Tibial nerve (tissue), 4 donors: Measurements from ENCODE around the gene RNF215. TPM values are rescaled to one million over a fixed set of nuclear protein-coding genes. Genes with fewer than 3 reads are reported as not detected.

Experiments
- DNase-seq, 2 donors: peaks; one replicate each; pipeline ENCODE4 v3.0.0-alpha.2; 2019; ENCODE audit warnings: low spot score in 2 of 2
- H3K27ac ChIP-seq, 4 donors: fragments of 200-600 bp; sonication (generic) in 3 of 4; one replicate each; pipeline ENCODE4 v1.5.1; 2017 to 2019; ENCODE audit warnings: mild to moderate bottlenecking in 1 of 4
- H3K27me3 ChIP-seq, 2 donors: fragments of 200-600 bp; sonication (generic) in 1 of 2; one replicate each; pipeline versions ENCODE4 v1.5.1 to v1.6.0; 2017 to 2019
- H3K36me3 ChIP-seq, 3 donors: fragments of 200-600 bp; sonication (generic); one replicate each; pipeline ENCODE4 v1.5.1; 2018 to 2019
- H3K4me1 ChIP-seq, 4 donors: fragments of 200-600 bp; sonication (generic) in 3 of 4; one replicate each; pipeline ENCODE4 v1.5.1; 2017 to 2019
- H3K4me3 ChIP-seq, 4 donors: fragments of 200-600 bp; sonication (generic) in 3 of 4; one replicate each; pipeline ENCODE4 v1.5.1; 2017 to 2019; ENCODE audit warnings: mild to moderate bottlenecking in 1 of 4, moderate library complexity in 1 of 4
- H3K9me3 ChIP-seq, 4 donors: fragments of 200-600 bp; sonication (generic) in 3 of 4; one replicate each; pipeline ENCODE4 v1.5.1; 2017 to 2019
- EP300 ChIP-seq, 2 donors: sonication (generic); formaldehyde crosslinking; IDR thresholded peaks; one replicate each; pipeline ENCODE4 v1.6.1; 2017; ENCODE audit warnings: antibody characterized with exemption in 2 of 2, mild to moderate bottlenecking in 1 of 2
- POLR2A ChIP-seq, 2 donors: fragments of 450-650 bp; IDR thresholded peaks; one replicate each; pipeline ENCODE4 v1.6.1; 2017; ENCODE audit warnings: antibody characterized with exemption in 2 of 2, mild to moderate bottlenecking in 2 of 2, moderate library complexity in 2 of 2
- WGBS, 2 donors: methylation state at CpG; one replicate each; pipeline ENCODE4 v1.1.5; 2018; 5-methylcytosine and 5-hydroxymethylcytosine counted together
- total RNA-seq, 4 donors: library from RNA; depleted of rRNA; stranded (reverse); fragments of >200 nt; gene quantifications; one replicate each; pipeline ENCODE4 v1.1.0, GENCODE V29; 2016
- TF ChIP-seq, protein P1 (sequence below), 5 experiments: fragments of 200-600 bp in 3 of 5; fragments of 450-650 bp in 2 of 5; sonication (generic) in 3 of 5; IDR thresholded peaks; one replicate each; pipeline ENCODE4 v1.5.1; 2016 to 2019; ENCODE audit warnings: antibody characterized with exemption in 5 of 5, mild to moderate bottlenecking in 3 of 5, moderate library complexity in 2 of 5

RNF215 gene
- total RNA-seq, 4 donors from 2014 or later = 19.9 to 42.4 (median 25.2) TPM

DNA sequence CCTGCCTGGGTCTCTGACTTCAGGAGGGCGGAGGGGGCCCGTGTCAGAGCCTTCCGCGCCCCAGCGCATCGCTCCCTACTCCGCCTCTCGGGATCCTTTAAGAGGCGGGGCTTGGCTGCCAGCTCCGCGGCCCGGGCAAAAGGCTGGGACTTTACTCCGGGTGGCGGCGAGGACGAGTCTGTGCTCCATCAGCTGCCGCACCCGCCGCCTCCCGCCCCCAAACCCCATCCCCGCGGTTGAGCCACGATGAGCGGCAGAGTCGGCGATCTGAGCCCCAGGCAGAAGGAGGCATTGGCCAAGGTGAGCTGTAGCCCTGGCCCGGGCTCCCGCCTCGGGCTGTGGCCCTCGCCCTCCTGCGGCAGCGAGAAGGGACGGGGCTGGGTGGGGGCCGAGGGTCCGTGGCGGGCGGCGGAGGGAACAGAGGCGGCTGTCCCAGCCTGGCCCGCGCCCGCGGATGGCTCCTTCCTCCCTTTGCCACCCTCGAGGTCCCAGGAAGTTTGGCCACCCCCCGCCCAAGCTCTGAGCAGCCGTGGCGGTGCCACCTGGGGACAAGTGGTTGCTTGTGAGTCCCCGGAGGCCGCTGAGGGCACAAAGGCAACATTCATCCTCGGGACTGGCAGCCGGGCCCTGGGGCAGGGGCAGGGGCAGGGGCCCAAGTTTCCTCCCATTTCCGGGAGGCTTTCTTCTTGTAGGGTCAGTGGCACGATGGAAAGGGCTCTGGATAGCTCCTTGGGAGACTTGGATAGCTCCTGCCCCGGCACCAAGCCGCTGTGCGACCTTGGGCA lies 9.9 kb upstream of the RNF215 start, which contains the start of gene SEC14L2:
SEC14L2 (plus strand) TSS at position 148 of the 785 bp plus-strand sequence; CDS start at position 247, 99 bp downstream.
- peak; percentile 44 to 59 for DNase-seq
- Histone ChIP-seq H3K27me3 (peaks cover 0 to 18% of the 10 kb centered on the region in 2 donors), H3K4me1 (peaks cover 0 to 51% (median 9%) of the 10 kb centered on the region in 4 donors), H3K4me3 (peak within 1 kb of the TSS; percentile 56 to 81 (median 73)), H3K27ac (peak within 1 kb of the TSS; percentile 68 to 91 (median 86)), H3K36me3 (no peaks in the 10 kb centered on the region), H3K9me3 (no peaks in the 10 kb centered on the region)
- TF ChIP-seq EP300 (IDR thresholded peaks at IDR 0.05) (peak in 1 of 2 donors; percentile 64), POLR2A (IDR thresholded peaks at IDR 0.05) (peak; percentile 40 to 42)
- TF ChIP-seq, protein P1, sequence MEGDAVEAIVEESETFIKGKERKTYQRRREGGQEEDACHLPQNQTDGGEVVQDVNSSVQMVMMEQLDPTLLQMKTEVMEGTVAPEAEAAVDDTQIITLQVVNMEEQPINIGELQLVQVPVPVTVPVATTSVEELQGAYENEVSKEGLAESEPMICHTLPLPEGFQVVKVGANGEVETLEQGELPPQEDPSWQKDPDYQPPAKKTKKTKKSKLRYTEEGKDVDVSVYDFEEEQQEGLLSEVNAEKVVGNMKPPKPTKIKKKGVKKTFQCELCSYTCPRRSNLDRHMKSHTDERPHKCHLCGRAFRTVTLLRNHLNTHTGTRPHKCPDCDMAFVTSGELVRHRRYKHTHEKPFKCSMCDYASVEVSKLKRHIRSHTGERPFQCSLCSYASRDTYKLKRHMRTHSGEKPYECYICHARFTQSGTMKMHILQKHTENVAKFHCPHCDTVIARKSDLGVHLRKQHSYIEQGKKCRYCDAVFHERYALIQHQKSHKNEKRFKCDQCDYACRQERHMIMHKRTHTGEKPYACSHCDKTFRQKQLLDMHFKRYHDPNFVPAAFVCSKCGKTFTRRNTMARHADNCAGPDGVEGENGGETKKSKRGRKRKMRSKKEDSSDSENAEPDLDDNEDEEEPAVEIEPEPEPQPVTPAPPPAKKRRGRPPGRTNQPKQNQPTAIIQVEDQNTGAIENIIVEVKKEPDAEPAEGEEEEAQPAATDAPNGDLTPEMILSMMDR (IDR thresholded peaks at IDR 0.05) = no peak
- 0 to 1% methylated on average over 36 to 44 of the region's 56 CpGs for WGBS, 2 donors

DNA sequence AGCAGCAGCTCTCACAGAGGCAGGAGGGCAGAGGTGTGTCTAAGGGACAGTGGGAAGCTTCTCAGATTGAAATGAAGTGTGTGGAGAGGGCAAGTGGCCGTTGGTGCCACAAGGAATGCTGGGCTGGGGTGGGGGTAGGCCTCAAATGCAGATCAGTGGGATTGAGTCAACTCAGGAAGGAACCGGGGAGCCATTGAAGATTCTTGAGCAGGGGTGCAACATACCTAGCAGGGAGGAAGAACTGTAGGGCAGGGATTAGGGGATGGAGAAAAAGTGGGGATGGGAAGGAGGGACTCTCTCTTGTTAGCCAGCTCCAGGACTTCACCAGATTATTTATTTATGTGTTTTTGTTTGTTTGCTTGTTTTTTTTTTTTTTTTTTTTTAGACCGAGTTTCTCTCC lies 6.7 kb upstream of the RNF215 start:
- Histone ChIP-seq H3K27me3 (peaks cover 0 to 18% of the 10 kb centered on the region in 2 donors), H3K9me3 (no peaks in the 10 kb centered on the region), H3K27ac (no peak overlapping the region), H3K4me1 (peaks cover 0 to 30% (median 8%) of the 10 kb centered on the region in 4 donors), H3K36me3 (no peaks in the 10 kb centered on the region), H3K4me3 (no peak overlapping the region)
- TF ChIP-seq EP300 (IDR thresholded peaks at IDR 0.05) = no peak
- no peak for DNase-seq
- 81 to 91% methylated on average over 3 of the region's 3 CpGs for WGBS, 2 donors

DNA sequence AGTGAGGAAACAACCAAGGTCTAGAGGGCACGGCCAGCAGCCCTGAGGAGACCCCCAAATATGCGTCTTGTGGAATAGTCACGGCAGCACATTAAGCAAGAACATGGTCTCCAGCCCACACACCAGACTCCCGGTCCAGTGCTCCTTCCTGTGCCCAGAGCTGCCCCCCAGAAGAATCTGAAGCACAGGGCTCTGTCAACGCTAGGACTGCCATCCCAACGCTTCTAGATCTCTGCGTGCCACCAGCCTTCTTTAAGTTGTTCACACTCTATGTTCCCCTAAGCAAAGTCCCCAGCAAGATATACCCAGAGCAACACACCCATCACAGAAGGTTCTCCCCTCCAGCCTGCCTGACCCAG lies 6.1 kb upstream of the RNF215 start:
- no peak for DNase-seq
- no peak overlapping the region for H3K4me3 ChIP-seq
- H3K27me3 ChIP-seq = peaks cover 0 to 18% of the 10 kb centered on the region in 2 donors
- WGBS, 2 donors = 56 to 65% methylated on average over 7 of the region's 7 CpGs
- TF ChIP-seq EP300 (IDR thresholded peaks at IDR 0.05) (no peak), POLR2A (IDR thresholded peaks at IDR 0.05) (no peak)
- TF ChIP-seq, protein P1 (IDR thresholded peaks at IDR 0.05) = no peak
- peaks cover 0 to 24% (median 7%) of the 10 kb centered on the region in 4 donors for H3K4me1 ChIP-seq
- no peaks in the 10 kb centered on the region for H3K9me3 ChIP-seq
- H3K36me3 ChIP-seq = no peaks in the 10 kb centered on the region
- H3K27ac ChIP-seq = no peak overlapping the region

DNA sequence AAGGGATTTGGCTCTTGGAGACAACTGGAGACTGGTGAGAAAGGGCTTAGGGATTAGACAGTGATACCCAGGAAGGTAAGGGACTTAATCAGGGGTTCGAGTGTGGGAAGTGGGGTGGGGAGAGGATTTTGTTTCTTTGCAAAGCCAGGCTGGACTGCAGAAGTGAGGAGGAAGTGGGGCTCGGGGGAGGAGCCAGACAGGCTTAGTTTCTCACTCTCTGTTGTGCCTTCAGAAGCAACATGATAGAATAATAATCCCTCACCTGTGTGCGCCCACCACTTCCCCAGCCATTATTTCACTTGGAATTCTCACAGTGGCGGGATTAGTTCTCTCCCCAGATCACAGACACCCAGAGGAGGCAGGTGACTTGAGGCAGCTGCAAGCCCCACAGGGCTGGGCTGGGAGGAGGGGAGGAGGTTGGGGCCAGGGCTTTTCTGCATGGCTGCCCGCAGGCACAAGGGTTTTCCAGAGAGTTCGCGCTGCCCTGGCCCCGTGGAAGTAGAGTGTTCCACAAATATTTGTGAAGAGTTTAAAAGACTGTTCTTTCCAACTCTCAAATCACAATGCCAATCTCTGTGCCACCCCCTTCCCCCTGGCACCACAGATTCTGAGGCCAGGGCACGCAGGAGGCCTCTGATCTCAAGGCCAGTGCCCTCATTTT lies 5.6 kb upstream of the RNF215 start:
- H3K36me3 ChIP-seq = no peaks in the 10 kb centered on the region
- H3K27ac ChIP-seq = no peak overlapping the region
- no peak for DNase-seq
- peaks cover 0 to 17% of the 10 kb centered on the region in 2 donors for H3K27me3 ChIP-seq
- whole genome bisulfite sequencing, 2 donors = 51% methylated on average over 9 of the region's 9 CpGs
- no peak overlapping the region for H3K4me3 ChIP-seq
- peaks cover 0 to 19% (median 4%) of the 10 kb centered on the region in 4 donors for H3K4me1 ChIP-seq
- TF ChIP-seq POLR2A (IDR thresholded peaks at IDR 0.05) = no peak
- TF ChIP-seq, protein P1 (IDR thresholded peaks at IDR 0.05) = no peak
- no peaks in the 10 kb centered on the region for H3K9me3 ChIP-seq

DNA sequence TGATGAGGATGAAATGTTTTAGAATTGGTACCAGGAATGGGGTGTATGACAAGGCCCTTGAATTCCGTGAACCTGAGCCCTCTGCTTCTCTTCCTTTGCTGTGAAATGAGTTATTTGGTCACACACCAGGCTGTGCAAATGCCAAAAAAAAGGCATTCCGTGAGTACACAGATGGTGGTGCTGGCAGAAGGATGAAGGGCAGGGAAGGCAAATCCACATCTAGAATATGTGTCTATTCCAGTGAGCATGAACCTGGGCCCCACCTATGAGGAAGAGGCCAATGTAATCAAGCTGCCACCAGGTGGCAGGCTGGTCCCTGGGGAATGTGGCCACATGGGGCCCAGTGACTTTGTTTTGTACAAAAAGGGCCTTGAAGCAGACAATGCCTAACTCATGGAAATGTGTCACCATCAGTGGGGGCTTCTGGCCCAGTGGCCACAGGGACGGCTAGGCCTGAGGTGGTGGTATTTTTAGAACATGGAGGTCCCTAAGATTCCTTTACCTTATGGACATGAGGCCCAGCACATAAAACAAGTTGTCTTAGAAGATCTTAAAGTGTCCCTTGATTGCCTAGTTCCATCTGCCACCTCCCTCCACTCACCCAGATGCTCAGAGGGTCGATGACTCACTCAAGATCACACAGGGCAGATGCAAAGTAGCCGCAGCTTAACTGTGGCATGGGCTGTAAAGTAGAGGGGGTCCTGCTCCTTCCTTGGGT lies 3.9 kb upstream of the RNF215 start:
- TF ChIP-seq, protein P1 (IDR thresholded peaks at IDR 0.05) = peak; percentile 56 to 69 (median 67)
- no peak for TF ChIP-seq EP300 (IDR thresholded peaks at IDR 0.05)
- 61 to 63% methylated on average over 5 of the region's 5 CpGs for WGBS, 2 donors
- DNase-seq = no peak
- peak overlapping the region in 2 of 4 donors; percentile 7 to 24 for H3K27ac ChIP-seq
- H3K27me3 ChIP-seq = peaks cover 0 to 5% of the 10 kb centered on the region in 2 donors
- peaks cover 0 to 15% (median 9%) of the 10 kb centered on the region in 4 donors for H3K4me1 ChIP-seq
- H3K4me3 ChIP-seq = no peak overlapping the region
- H3K9me3 ChIP-seq = no peaks in the 10 kb centered on the region
- no peaks in the 10 kb centered on the region for H3K36me3 ChIP-seq
